Measurements from ENCODE around the gene ANAPC4.

DNA sequence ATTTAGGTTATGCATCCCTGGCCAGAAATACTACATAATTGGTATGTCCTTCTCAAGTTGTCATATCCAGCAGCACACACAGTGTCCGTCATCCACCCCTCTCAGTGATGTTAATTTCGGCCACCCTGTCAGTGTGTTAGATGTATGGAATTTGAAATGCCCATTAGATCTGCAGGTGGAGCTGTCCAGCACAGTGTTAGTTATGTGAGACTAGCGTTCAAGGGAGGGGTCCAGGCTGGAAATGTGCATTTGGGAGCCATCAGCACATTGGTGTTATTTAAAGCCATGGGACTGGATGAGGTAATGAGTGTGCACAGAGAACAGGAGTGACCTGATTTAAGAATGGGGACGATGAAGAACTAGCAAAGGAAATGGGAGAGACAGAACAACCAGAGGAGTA lies 22.4 kb downstream of the ANAPC4 start:
- TF ChIP-seq POLR2A (IDR thresholded peaks at IDR 0.05): no peak
- TF ChIP-seq, protein P1, sequence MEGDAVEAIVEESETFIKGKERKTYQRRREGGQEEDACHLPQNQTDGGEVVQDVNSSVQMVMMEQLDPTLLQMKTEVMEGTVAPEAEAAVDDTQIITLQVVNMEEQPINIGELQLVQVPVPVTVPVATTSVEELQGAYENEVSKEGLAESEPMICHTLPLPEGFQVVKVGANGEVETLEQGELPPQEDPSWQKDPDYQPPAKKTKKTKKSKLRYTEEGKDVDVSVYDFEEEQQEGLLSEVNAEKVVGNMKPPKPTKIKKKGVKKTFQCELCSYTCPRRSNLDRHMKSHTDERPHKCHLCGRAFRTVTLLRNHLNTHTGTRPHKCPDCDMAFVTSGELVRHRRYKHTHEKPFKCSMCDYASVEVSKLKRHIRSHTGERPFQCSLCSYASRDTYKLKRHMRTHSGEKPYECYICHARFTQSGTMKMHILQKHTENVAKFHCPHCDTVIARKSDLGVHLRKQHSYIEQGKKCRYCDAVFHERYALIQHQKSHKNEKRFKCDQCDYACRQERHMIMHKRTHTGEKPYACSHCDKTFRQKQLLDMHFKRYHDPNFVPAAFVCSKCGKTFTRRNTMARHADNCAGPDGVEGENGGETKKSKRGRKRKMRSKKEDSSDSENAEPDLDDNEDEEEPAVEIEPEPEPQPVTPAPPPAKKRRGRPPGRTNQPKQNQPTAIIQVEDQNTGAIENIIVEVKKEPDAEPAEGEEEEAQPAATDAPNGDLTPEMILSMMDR (IDR thresholded peaks at IDR 0.05 in 8 of 11, conservative IDR thresholded peaks at IDR 0.05 in 3 of 11): no peak
- no peak for TF ChIP-seq POLR2AphosphoS5 (IDR thresholded peaks at IDR 0.05)

All from spleen (tissue), 7 donors.